CD8-positive, alpha-beta memory T cell (primary cell): ENCODE measurements around the gene ATP6V1A. TPM values are rescaled to one million over a fixed set of nuclear protein-coding genes. Genes with fewer than 3 reads are reported as not detected.
"Not testable (repeated sequence)": the region's sequence is repeated elsewhere in the genome, so short reads cannot be mapped to it uniquely, and the experiment has no call there.

Experiments
- CTCF ChIA-PET: fragments of 350-600 bp; sonication (Branson Sonifier 250); formaldehyde crosslinking; loops from one replicate; lab custom pipeline; 2021; ENCODE audit warnings: antibody characterized with exemption; lab: Charles Lee
- POLR2A ChIA-PET: fragments of 350-600 bp; sonication (Branson Sonifier 250); formaldehyde crosslinking; loops from one replicate; lab custom pipeline; 2021; ENCODE audit warnings: antibody characterized with exemption; lab: Charles Lee
- DNase-seq, 5 donors: peaks; one replicate each; pipeline versions ENCODE4 v3.0.0 to v3.0.0-alpha.2; 2020 to 2022; ENCODE audit warnings: mixed read lengths in 1 of 5
- H3K27ac ChIP-seq: one replicate; pipeline ENCODE4 v1.7.0; 2013; ENCODE audit warnings: low read depth, mild to moderate bottlenecking, low read length, moderate library complexity
- H3K27me3 ChIP-seq: 2 replicates; pipeline ENCODE4 v1.7.0; 2013; ENCODE audit warnings: low read length, mild to moderate bottlenecking; ENCODE audit not compliant: insufficient read depth, poor library complexity, severe bottlenecking
- H3K36me3 ChIP-seq: 2 replicates; pipeline ENCODE4 v1.7.0; 2013; ENCODE audit warnings: mild to moderate bottlenecking, low read length, moderate library complexity; ENCODE audit not compliant: insufficient read depth
- H3K4me1 ChIP-seq: 2 replicates; pipeline ENCODE4 v1.7.0; 2013; ENCODE audit warnings: mild to moderate bottlenecking, low read length, moderate library complexity; ENCODE audit not compliant: insufficient read depth
- H3K4me3 ChIP-seq: 2 replicates; pipeline ENCODE4 v1.7.0; 2013; ENCODE audit warnings: mild to moderate bottlenecking, low read length
- H3K9me3 ChIP-seq: 2 replicates; pipeline ENCODE4 v1.7.0; 2013; ENCODE audit warnings: mild to moderate bottlenecking, low read length
- H3K27ac Mint-ChIP-seq, 8 donors: one replicate each; pipeline ENCODE4 v1.8.0; 2020 to 2021; ENCODE audit warnings: mixed read lengths in 8 of 8, mild to moderate bottlenecking in 6 of 8, inconsistent platforms in 3 of 8, moderate library complexity in 3 of 8
- H3K27me3 Mint-ChIP-seq, 2 donors: one replicate each; pipeline ENCODE4 v1.8.0; 2020 to 2021; ENCODE audit warnings: mixed read lengths in 2 of 2, mild to moderate bottlenecking in 1 of 2, moderate library complexity in 1 of 2
- H3K36me3 Mint-ChIP-seq, 3 donors: one replicate each; pipeline ENCODE4 v1.8.0; 2020 to 2021; ENCODE audit warnings: mixed read lengths in 3 of 3, inconsistent platforms in 1 of 3, mild to moderate bottlenecking in 1 of 3
- H3K4me1 Mint-ChIP-seq, 3 donors: one replicate each; pipeline ENCODE4 v1.8.0; 2020 to 2021; ENCODE audit warnings: mixed read lengths in 3 of 3, inconsistent platforms in 1 of 3, mild to moderate bottlenecking in 1 of 3
- H3K4me3 Mint-ChIP-seq, 7 donors: one replicate each; pipeline ENCODE4 v1.8.0; 2020 to 2021; ENCODE audit warnings: mixed read lengths in 7 of 7, mild to moderate bottlenecking in 6 of 7, moderate library complexity in 4 of 7, inconsistent platforms in 2 of 7
- H3K9me3 Mint-ChIP-seq, 5 donors: one replicate each; pipeline ENCODE4 v1.8.0; 2020 to 2022; ENCODE audit warnings: mixed read lengths in 5 of 5, mild to moderate bottlenecking in 3 of 5, moderate library complexity in 2 of 5, inconsistent platforms in 1 of 5
- polyA plus RNA-seq: library from polyadenylated mRNA; unstranded; fragments of 300-500 nt; fragmentation: Illumina TruSeq; gene quantifications from one replicate; pipeline ENCODE4 v1.2.3, GENCODE V29; 2021
- total RNA-seq, 2 experiments: library from RNA; stranded (reverse); gene quantifications; one replicate each; pipeline ENCODE4 v1.2.3, GENCODE V29; 2021

ATP6V1A gene
- total and polyA plus RNA-seq, 3 experiments from 2014 or later, result 34.0 to 48.0 (median 45.4) TPM

GRCh38 chr3:113847247-113847646 is 100.4 kb downstream of the ATP6V1A start:
- Histone ChIP-seq H3K4me1 (no peaks in the 10 kb centered on the region), H3K36me3 (no peaks in the 10 kb centered on the region), H3K27ac (no peak overlapping the region), H3K27me3 (no peaks in the 10 kb centered on the region), H3K9me3 (no peaks in the 10 kb centered on the region), H3K4me3 (no peak overlapping the region)
- no peaks in the 10 kb centered on the region for H3K36me3 Mint-ChIP-seq
- DNase-seq, result no peak
- no peaks in the 10 kb centered on the region for H3K4me1 Mint-ChIP-seq
- POLR2A ChIA-PET, result interaction anchor here (0.5 kb wide), 1 partner anchor 13 kb away, joined by 4 read pairs; no protein-coding TSS in a partner anchor
- H3K27me3 Mint-ChIP-seq, result peaks cover under 1 to 5% of the 10 kb centered on the region in 2 donors
- CTCF ChIA-PET, result no interaction called here
- H3K27ac Mint-ChIP-seq, result no peak overlapping the region
- H3K4me3 Mint-ChIP-seq, result no peak overlapping the region
- H3K9me3 Mint-ChIP-seq, result no peaks in the 10 kb centered on the region

GRCh38 chr3:113847664-113848461 is 101.0 kb downstream of the ATP6V1A start:
- Mint-ChIP-seq H3K9me3 (no peaks in the 10 kb centered on the region), H3K27ac (no peak overlapping the region), H3K4me3 (no peak overlapping the region), H3K36me3 (no peaks in the 10 kb centered on the region), H3K4me1 (no peaks in the 10 kb centered on the region), H3K27me3 (peaks cover 0 to 5% of the 10 kb centered on the region in 2 donors)
- no peaks in the 10 kb centered on the region for H3K4me1 ChIP-seq
- ChIA-PET POLR2A (no interaction called here), CTCF (no interaction called here)
- no peak overlapping the region for H3K4me3 ChIP-seq
- H3K36me3 ChIP-seq, result no peaks in the 10 kb centered on the region
- no peak overlapping the region for H3K27ac ChIP-seq
- H3K9me3 ChIP-seq, result no peaks in the 10 kb centered on the region
- DNase-seq, result no peak
- no peaks in the 10 kb centered on the region for H3K27me3 ChIP-seq

- DNase-seq, CTCF ChIA-PET, H3K27me3 Mint-ChIP-seq, H3K36me3 ChIP-seq, H3K27ac ChIP-seq, POLR2A ChIA-PET, H3K36me3 Mint-ChIP-seq, H3K4me1 Mint-ChIP-seq, H3K4me1 ChIP-seq, H3K4me3 Mint-ChIP-seq, H3K27ac Mint-ChIP-seq, H3K27me3 ChIP-seq, H3K9me3 ChIP-seq, H3K4me3 ChIP-seq, H3K9me3 Mint-ChIP-seq: not testable (repeated sequence)
These were observed 102.2 kb downstream of the ATP6V1A start for GRCh38 chr3:113849071-113849470.

GRCh38 chr3:113849841-113850240 is 103.0 kb downstream of the ATP6V1A start:
- H3K27me3 Mint-ChIP-seq, H3K4me1 ChIP-seq, H3K4me1 Mint-ChIP-seq, H3K27ac ChIP-seq, H3K27ac Mint-ChIP-seq, H3K36me3 Mint-ChIP-seq, CTCF ChIA-PET, H3K4me3 Mint-ChIP-seq, H3K36me3 ChIP-seq, DNase-seq, POLR2A ChIA-PET, H3K9me3 Mint-ChIP-seq, H3K4me3 ChIP-seq, H3K27me3 ChIP-seq, H3K9me3 ChIP-seq: not testable (repeated sequence)

GRCh38 chr3:113850391-113850790 is 103.6 kb downstream of the ATP6V1A start:
- H3K27me3 ChIP-seq, DNase-seq, H3K36me3 Mint-ChIP-seq, H3K4me3 ChIP-seq, CTCF ChIA-PET, POLR2A ChIA-PET, H3K4me1 ChIP-seq, H3K27ac Mint-ChIP-seq, H3K4me1 Mint-ChIP-seq, H3K9me3 Mint-ChIP-seq, H3K27me3 Mint-ChIP-seq, H3K27ac ChIP-seq, H3K4me3 Mint-ChIP-seq, H3K36me3 ChIP-seq, H3K9me3 ChIP-seq: not testable (repeated sequence)

- Mint-ChIP-seq H3K27me3 (no peaks in the 10 kb centered on the region), H3K9me3 (no peaks in the 10 kb centered on the region), H3K4me1 (no peaks in the 10 kb centered on the region), H3K27ac (no peak overlapping the region), H3K4me3 (no peak overlapping the region), H3K36me3 (no peaks in the 10 kb centered on the region)
- H3K4me1 ChIP-seq, result no peaks in the 10 kb centered on the region
- peaks cover 5% of the 10 kb centered on the region for H3K27me3 ChIP-seq
- H3K36me3 ChIP-seq, result no peaks in the 10 kb centered on the region
- no peak overlapping the region for H3K4me3 ChIP-seq
- H3K27ac ChIP-seq, result no peak overlapping the region
- POLR2A ChIA-PET, result no interaction called here
- no peak for DNase-seq
- CTCF ChIA-PET, result interaction anchor here (0.8 kb wide), 1 partner anchor 60 kb away, joined by 5 read pairs; no protein-coding TSS in a partner anchor
- H3K9me3 ChIP-seq, result no peaks in the 10 kb centered on the region
These were observed 105.7 kb downstream of the ATP6V1A start for GRCh38 chr3:113852506-113852905.

Other genes with a start within 250 kb of the ATP6V1A start
- 10 to 100 TPM; 21.4 TPM for gene SPICE1, start 231.9 kb upstream of the ATP6V1A start, total RNA-seq
- 4.0 TPM for gene SPICE1, start 231.9 kb upstream of the ATP6V1A start, polyA plus RNA-seq
- 10 to 100 TPM; 14.8 to 16.6 TPM for gene SIDT1, start 214.5 kb upstream of the ATP6V1A start, total RNA-seq
- gene SIDT1, start 214.5 kb upstream of the ATP6V1A start, polyA plus RNA-seq, result 23.9 TPM
- gene USF3, start 50.4 kb upstream of the ATP6V1A start, total RNA-seq, result 10 to 100 TPM; 11.2 to 13.2 TPM
- gene USF3, start 50.4 kb upstream of the ATP6V1A start, polyA plus RNA-seq, result 4.9 TPM
- gene NAA50, start 786 bp upstream of the ATP6V1A start, total RNA-seq, result 100 to 1,000 TPM; 194 to 199 TPM
- gene NAA50, start 786 bp upstream of the ATP6V1A start, polyA plus RNA-seq, result 77.7 TPM
- under 1 TPM; 0.47 to 0.81 TPM for gene GRAMD1C, start 91.8 kb downstream of the ATP6V1A start, total RNA-seq
- gene GRAMD1C, start 91.8 kb downstream of the ATP6V1A start, polyA plus RNA-seq, result 0.68 TPM
- gene ZDHHC23, start 201.0 kb downstream of the ATP6V1A start, total RNA-seq, result 1 to 10 TPM; 4.3 TPM
- gene ZDHHC23, start 201.0 kb downstream of the ATP6V1A start, polyA plus RNA-seq, result 1.1 TPM